HG03520 (cell line): ENCODE results near the gene POMT2.
"Not testable (repeated sequence)": the region's sequence is repeated elsewhere in the genome, so short reads cannot be mapped to it uniquely, and the experiment has no call there.

ENCODE experiments used
- ATAC-seq: cut with Tn5 transposase; IDR thresholded peaks from one replicate; pipeline ENCODE4 v1.9.1; 2021; ENCODE audit warnings: mild to moderate bottlenecking, moderate library complexity; ENCODE audit not compliant: unreplicated experiment

Gene POMT2

DNA sequence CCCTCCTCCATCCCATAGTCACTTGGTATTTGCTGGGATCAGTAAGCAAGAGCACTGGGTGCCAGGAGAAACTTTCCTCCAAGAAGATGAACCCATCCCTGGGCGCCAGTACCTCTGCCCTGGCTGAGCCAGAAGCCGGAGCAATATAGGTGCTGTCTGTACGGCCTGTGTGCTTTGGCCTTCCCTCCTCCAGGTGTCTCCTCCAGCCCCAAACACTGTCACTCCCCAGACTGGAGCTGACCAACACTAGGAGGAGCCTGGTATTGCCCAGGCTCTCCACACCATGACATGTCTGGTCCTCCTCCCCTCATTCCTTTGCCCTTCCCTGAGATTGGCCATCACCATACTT, 5.0 kb upstream of the POMT2 start:
- no peak for ATAC-seq

DNA sequence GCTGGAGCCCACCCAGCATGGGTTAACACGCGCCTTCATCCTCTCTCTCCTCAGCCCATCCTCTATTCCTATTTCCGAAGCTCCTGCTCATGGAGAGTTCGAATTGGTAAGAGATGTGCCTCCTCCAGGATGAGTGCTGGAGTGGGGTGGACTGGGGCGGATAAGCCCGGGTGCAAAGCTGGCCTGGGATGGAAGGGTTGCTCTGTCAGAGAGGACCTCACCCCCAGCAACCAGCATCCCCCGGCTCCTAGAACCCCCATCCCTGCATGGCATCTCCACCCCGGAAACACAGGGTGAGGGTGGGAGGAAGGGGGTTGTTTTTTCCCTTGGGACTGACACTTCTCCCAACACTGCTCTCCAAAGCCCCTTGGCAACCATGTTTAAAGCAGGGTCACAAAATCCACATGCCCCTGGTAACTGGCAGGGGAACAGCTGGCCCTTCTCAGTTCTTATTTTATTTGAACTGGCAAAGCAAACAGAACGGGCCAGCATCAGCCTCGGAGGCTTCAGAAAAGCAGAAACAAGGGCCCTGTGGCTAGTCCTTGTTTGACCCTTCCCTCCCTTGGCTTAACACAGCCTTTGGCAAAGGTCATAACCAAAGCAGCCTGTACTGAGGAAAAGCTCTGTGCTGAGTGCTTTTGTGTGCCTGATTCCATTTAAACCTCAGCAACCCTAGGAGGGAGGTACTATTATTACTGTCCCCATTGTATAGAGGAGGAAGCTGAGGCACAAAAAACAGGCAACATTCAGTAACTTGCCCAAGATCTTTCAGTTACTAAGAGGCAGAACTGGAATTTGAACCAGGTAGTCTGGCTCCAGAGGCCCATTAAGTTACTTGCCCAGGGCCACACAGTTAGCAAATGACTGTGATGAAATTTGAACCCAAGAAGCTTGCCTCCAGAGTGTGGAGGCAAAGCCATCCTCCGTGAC, 4.4 kb upstream of the POMT2 start:
- ATAC-seq, result no peak

DNA sequence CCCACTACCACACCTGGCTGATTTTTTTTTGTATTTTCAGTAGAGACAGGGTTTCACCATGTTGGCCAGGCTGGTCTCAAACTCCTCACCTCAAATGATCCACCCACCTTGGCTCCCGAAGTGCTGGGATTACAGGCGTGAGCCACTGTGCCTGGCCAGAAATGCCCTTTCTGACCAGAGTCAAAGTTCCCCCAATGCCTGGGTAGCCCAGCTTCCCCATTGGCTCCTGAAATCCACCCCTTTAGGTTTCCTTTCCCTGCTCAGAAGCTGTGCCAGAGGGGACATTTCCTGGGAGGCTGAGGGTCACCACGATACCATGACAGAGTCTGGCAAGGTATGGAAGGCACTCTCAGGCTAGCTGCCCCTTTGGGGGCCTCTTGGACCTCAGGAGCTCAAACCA, 3.6 kb upstream of the POMT2 start:
- ATAC-seq, result no peak

DNA sequence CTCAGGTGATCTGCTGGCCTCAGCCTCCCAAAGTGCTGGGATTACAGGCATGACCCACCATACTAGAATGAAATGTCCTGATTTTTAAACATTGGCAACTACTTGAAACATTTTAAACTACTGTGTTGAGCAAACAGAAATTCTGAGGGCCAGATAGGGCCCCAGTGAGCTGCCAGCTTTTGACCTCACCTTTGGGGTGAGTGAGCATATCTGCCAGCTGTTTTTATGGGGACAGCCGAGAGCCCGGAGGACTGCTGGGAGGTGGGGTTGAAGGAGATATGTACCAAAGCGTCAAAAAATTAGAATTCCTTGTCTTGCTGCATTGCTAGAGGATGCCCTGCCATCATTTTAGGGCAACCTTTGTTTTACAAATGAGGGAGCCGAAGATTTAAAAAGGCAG, 2.9 kb upstream of the POMT2 start:
- ATAC-seq, result no peak

DNA sequence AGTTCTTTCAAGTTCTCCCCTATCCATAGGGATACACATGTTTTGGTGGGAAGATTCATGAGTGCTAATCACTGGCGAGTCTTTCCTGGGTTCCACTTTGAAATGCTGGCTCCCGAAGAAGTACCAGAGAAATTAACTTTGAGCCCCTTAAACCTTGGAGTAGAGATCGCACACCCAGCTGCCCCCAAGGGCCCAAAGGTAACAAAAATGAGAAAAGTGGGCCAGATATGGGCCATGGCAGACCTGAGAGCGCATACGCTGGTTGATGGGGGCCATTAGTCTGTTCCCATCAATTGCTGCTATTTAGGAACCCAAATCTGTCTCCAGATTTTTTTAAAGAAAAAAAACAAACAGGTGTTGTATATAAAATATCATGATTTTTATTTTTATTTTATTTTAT, 2.3 kb upstream of the POMT2 start:
- ATAC-seq, result no peak

DNA sequence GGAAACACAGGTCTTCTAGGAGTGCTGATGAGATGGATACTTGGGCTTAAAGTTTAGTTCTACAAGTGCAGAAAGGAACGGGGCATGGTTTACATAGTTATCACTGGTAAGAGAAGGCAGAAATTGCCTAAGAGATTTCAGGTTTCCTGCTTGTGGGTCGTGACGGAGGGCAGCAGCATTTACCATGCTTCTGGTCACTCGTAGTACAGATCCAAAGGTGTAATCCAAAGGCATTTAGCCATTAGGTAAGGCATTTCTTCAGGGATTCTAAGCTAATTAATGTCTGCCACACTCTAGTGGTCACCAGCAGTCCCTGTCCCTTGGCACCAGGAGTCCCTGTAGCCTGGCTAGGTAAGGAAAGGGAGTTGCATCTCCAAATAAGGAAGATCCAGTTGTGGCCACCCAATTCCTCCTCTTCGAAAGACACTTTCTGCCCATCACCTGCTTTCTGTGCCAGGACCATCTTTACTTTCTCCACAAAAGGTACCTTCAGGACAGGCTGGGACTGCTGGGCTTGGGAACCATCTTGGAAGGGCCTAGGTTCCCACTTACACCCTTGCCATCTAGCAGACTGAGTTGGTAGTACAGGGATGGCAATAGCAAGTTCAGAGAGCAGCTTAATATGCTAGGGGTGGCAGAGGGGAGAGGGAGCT, 1.7 kb upstream of the POMT2 start:
- ATAC-seq, result no peak

DNA sequence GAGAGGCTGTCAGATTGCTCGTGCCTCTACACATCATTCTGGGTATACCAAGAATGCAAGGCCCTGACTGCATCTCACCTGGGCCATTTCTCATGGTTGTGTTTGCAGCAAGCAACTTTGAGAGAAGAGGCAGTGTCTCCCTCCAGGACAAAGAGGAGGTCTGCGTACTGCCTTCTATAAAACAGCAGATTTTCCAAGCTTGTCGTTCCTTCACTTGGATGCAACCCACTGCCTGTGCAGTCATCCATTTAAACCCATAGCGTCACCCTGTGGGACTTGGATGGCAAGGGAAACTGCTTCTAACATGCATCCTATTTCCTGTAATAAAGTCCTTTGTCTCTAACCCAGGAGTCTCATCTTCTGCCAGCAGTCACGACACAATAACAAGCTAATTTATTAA, 1.3 kb downstream of the POMT2 start:
- no peak for ATAC-seq

DNA sequence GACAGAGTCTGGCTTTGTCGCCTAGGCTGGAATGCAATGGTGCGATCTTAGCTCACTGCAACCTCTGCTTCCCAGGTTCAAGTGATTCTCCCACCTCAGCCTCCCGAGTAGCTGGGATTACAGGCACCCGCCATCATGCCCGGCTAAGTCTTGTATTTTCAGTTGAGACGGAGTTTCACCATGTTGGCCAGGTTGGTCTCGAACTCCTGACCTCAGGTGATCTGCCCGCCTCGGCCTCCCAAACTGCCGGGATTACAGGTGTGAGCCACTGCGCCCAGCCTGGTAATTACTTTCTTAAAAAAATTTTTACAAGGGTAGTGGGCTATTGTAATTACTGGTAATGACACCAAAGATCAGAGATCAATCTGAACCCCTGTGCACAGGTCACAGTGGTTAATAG, 1.9 kb downstream of the POMT2 start:
- ATAC-seq, result not testable (repeated sequence)

DNA sequence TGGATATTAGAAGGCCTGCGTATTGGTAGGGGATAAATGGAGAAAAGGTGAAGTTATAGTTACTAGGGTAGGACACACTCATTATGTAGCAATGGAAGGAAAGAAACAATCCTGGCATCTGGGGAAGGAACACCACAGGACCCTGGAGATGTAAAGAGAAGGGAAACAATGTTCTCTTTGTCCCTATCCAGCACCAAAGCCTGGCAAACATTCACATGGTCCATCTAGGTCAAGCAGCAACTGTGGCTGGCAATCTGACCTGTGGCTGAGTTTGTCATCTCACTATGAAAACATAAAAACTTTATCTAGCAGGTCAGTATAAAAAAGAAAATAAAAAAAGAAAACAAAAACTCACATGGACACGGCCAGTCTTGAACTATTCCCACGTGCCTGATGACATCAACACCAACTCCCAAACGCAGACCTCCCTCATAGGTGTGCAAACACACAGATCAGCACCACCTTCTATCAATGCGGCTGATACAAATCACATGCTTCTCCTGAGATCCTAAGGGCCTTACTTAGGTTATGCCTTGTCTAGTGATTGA, 2.6 kb downstream of the POMT2 start:
- ATAC-seq, result no peak

DNA sequence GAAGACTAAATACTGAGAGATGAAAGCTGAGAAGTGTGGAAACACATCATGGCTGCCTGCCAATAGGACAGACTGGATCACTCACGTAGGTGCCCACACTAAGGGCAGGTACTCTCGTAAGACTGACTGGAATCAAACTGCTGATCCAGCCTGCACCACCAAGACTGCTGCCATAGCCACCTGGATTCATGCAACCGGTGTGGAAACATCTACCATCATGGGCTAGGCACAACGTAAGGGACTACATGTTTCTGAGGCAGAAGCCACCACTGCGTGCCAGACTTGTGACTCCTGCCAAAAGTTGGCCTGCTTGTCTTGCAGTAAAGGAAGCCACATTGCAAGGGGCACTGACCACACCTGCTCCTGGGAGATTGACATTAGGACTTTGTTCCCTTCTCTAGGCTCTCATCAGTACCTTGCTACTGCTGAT, 3.8 kb downstream of the POMT2 start:
- ATAC-seq, result no peak

DNA sequence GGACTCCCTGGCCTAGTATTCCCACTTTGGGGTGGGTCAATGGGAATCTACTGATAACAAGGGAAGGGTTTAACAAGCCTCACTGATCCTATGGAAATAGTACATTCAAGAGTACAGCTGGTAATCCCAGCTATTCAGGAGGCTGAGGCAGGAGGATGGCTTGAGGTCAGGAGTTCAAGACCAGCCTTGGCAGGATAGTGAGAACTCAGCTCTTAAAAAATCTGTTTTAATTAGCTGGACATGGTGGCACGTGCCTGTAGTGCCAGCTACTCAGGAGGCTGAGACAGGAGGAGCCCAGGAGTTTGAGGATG, 4.5 kb downstream of the POMT2 start:
- ATAC-seq, result no peak

DNA sequence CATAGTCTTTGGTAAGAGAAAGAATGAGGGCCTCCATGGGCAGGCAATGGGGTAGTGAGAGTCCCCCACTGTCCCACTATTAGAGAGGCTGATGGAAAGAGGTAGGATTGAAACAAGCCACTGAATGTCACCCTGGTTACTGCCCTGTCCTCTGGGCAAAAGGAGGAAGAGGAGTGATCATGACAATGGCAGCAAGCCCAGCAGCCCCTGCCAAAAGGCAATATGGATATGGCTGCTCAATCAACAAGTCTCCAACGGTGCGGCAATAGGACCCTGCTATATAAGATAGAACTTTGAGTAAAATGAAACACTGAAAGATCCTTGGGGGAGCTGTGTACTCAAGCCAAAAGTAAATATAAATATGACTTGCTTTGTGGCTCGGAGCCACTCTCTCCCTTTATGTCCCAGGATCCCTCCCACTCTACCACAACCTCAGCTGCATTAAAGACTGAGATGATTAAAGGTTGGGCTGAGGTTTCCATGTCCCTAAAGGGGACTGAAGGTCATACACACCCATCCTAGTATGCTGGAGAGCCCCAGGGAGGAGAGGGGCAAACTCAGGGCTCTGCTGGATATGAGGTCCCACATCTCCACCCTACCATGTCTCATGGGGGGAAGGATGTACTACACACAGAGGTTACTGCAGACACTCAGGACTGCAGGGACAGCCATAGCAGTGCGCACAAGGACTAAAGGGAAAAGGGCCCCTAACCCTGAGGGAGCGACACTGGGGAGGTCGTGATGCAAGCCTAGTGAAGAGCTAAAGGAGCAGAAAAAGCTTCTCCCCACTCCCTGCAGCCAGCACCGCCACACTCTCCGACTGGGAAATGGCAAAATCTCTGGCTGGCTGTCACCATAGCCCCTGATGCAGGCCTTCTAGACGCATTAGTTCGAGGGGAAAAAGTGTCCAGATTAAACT, 5.9 kb downstream of the POMT2 start:
- no peak for ATAC-seq

DNA sequence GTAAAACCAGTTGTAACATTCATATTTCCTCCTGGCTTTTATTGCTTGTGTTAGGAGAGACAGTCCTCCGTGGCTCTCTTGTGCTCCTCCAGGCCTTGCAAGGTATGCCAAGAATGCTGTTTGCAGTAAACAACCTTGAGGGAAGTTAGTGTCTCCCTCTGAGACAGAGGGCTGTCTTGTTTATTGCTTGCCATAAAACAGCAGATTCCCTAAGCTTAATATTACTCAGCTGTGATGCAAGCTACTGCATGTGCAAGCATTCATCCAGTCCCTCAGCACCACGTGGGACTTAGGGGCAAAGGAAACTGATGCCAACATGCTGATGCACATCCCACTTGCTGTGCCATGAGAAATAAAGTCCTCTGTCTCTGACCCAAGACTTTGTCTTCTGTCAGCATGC, 6.6 kb downstream of the POMT2 start:
- ATAC-seq, result no peak

DNA sequence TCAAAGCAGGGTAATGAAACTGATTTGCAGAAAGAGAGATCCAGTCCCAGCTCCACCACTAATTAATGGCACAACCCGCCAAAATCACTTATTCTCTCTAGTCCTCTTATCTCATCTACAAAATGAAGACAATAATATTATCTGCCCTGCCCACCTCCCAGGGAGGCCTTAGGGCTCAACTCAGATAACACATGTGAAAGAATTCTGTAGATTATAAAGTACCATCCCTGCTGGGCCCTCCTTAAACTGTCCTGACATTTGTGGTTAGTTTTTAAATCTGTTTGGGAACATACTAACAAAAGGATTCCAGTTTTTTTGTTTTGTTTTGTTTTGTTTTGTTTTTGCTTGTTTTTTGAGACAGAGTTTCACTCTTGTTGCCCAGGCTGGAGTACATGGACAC, 7.3 kb downstream of the POMT2 start:
- ATAC-seq, result no peak

DNA sequence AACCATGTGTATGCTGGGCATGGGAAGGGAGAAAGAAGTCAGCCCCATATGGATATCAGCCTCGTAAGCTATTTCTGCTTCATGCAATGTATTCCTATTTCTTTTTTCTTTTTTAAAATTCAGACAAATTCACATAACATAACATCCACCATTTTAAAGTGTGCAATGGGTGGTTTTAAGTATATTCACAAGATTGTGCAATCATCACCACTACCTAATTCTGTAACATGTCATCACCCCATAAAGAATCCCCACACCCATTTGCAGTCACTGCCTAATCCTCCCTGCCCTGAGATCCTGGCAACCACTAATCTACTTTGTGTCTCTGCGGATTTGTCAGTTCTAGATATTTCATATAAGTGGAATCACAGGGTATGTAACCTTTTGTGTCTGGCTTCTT, 9.5 kb downstream of the POMT2 start:
- no peak for ATAC-seq

DNA sequence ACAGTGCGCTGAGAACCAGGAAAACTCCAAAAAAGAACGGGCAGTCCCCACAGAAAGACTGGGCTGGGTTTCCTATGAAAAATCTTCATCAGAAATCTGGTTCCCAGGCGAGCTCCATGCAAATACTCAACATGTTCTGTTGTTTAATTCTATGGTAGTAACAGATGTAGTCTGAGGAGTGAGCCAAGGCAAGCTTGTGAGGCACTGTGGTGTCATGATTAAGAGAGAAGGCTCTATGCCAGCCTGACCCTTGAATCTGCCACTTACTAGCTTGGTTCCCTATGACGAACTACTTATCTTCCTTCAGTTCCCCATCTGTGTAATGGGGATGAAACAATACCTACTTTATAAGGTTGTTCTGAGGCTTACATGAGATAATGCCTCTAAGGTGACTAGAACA, 10.7 kb downstream of the POMT2 start:
- ATAC-seq, result no peak

DNA sequence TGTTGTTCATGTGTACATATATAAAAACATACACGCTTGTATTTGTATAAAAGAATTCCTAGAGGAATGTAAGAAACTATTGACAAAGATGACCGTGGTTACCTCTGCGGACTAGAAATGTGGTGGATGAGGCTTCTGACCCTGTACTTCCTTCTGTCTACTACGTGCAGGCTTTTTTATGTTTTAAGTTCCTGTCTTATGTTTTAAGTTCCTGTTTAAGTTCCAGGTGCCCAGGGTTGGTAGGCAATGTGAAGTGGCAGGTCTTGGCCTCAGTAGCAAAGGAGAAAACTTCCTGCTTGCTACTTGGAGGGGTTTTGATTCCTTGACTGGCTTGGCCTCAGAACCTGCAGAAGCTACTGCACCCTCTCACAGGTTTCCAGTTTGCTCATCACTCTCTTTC, 11.6 kb downstream of the POMT2 start:
- no peak for ATAC-seq

DNA sequence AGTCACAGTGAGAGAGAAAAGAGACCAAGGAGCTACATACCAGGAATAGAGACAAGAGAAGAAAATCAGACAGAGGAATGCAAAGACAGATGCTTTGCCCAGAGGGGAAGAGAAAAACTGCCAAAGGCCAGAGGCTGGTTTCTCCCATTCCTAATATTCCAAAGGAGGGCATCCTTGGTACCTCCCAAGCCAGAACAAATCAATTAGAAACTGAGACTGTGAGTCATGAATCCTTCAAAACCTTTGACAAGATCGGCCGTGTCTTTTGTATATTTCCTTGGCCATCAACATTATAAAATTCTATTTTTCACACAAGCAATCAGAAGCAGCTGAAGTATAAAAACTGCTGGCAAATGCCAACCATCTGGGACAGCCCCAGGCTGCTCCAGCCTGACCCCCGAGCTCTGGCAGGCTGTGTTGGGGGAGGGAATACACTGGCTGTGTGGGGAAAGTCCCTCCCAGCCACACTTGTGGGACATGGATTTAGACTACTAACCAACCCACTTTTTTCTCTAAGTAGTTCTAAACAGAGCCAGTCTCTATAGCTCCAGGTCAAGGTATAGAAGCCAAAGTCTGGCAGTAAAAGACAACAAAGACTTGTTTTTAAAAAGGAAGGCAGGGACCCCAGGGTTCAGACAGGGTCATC, 13.7 kb downstream of the POMT2 start:
- no peak for ATAC-seq

DNA sequence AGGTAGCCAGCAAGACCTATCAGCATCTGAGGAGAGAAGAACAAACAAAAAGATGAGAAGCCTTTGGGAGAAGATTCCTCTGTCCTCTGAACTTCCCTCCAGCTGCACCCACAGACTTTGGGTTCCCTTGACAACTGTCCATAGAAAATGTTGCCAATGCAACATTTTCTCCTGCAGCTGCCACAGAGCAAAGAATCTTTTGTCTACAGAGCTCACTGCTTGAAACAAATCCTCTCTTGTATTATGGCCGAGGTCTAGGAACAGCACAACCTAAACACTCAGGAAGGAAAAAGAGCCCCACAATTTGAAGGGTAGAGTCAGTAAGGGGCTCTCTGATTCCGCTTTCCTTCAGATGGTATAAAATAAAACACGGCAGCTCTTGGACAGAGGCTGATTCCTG, 14.3 kb downstream of the POMT2 start:
- ATAC-seq, result no peak

DNA sequence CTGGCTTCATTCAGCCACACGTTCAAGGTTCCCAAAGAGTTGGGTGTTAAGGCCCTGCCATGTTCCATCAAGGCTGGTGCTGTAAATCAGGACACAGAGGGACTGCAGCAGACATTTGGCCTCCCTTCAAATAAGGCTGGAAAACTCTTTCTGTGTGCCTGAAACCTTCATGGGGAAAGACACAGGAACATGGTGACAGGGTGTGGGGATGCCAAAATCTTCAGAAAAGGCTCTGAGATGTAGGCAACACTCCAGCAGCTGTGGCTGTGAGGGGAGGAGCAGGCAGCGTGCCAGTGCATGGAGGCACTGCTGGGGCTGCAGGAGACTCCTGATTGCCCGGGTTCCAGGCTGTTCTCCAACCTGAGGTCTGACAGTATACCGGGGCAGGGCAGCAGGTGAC, 15.0 kb downstream of the POMT2 start:
- ATAC-seq, result no peak
